ENCODE measurements around the gene SERPINB8.

DNA sequence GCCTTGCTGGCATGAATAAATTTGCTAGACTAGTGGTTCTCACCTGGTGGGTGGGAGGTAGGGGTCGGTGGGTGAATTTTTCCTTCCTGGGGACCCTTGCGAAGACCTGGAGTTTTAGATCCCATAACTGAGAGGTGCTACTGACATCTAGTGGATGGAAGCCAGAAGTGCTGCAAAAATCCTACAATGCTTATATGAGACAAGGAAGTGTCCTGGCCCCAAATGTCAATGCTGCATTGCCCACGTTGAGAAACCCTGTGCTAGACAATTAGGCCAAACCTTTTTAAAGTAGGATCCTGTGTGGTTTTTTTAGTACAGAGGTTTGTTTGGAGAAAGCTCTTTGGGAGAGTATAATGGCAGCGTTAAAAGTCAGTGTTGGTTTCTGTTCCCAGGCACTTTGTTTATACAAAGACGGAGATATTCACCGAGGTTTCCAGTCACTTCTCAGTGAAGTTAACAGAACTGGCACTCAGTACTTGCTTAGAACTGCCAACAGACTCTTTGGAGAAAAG is 9.6 kb downstream of the SERPINB8 start:
- TF ChIP-seq, protein P1, sequence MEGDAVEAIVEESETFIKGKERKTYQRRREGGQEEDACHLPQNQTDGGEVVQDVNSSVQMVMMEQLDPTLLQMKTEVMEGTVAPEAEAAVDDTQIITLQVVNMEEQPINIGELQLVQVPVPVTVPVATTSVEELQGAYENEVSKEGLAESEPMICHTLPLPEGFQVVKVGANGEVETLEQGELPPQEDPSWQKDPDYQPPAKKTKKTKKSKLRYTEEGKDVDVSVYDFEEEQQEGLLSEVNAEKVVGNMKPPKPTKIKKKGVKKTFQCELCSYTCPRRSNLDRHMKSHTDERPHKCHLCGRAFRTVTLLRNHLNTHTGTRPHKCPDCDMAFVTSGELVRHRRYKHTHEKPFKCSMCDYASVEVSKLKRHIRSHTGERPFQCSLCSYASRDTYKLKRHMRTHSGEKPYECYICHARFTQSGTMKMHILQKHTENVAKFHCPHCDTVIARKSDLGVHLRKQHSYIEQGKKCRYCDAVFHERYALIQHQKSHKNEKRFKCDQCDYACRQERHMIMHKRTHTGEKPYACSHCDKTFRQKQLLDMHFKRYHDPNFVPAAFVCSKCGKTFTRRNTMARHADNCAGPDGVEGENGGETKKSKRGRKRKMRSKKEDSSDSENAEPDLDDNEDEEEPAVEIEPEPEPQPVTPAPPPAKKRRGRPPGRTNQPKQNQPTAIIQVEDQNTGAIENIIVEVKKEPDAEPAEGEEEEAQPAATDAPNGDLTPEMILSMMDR (IDR thresholded peaks at IDR 0.05), result peak in 5 of 7 experiments; percentile 34 to 79 (median 71)
- peak in 1 of 3 donors; percentile 14 for TF ChIP-seq POLR2AphosphoS5 (IDR thresholded peaks at IDR 0.05)
